GM19351 (cell line): ENCODE results near the gene GAST.

Experiments
- ATAC-seq: cut with Tn5 transposase; IDR thresholded peaks from one replicate; pipeline ENCODE4 v1.9.1; 2021; ENCODE audit warnings: mild to moderate bottlenecking, moderate library complexity; ENCODE audit not compliant: unreplicated experiment

The GAST gene

DNA sequence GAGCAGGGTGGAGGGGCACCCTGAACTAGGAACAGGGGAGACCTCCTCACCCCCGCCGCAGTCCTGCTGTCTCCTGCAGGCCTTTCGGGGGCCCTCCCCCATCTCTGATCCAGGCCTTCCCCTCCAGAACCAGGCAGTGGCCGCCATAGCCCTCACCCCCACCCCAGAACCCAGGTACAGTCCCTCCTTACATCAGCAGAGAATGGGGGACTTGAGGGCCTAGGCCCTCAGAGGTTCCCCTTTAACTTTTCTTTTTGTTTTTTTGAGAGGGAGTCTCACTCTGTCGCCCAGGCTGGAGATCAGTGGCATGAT lies 26.6 kb downstream of the GAST start:
- ATAC-seq = no peak

DNA sequence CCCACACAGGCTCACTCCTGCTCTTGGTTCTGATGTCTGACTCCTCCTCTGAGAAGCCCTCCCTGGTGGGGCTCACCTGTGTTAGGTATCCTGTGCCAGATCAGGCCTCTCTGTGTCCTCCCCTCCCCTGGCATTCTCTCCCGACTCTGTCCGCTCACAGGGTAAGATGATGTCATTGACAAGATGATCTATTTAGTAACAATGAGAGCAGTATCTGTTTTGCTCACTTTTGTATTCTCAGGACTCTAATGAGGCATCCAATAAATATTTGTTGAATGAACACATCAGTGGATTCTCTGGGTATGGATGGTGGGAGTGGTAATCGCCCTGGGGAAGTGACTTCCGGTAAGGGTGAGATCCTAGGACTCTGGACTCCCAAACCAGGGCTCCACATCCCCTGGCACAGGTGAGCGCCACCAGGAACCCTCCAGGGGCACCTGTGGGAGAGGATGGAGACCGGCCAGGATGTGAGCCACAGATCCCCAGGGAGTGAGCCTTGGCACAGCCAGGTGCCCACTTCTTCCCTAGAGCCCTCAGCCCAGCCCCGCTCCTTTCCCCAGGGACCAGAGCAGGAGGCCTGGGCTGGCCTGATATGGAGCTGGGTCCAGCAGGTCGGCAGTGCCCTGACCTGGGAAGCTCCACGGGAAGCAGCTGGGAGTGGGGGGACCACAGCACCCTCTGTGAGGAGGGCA lies 27.7 kb downstream of the GAST start:
- ATAC-seq = no peak

- ATAC-seq = no peak
These were observed 28.4 kb downstream of the GAST start for GRCh38 chr17:41740506-41740905.

DNA sequence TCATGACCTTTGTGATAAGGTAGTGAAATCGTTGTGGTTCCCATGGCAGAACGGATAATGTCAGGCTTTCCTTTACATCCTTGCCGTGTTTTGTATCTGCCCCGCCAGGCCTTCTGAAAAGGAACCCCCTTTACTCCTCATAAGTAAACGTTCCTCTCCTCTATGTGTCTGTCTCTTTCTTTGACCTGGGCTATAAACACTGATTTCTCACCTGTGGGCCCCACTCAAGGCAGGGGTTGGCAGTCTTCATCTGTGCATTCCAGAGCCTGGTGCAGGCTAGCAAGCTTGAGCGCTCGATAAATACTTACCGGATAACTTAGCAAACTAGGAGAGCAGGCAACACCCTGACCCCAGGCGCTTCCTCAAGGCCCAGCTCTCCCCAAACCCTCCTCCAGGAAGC lies 29.6 kb downstream of the GAST start:
- no peak for ATAC-seq

DNA sequence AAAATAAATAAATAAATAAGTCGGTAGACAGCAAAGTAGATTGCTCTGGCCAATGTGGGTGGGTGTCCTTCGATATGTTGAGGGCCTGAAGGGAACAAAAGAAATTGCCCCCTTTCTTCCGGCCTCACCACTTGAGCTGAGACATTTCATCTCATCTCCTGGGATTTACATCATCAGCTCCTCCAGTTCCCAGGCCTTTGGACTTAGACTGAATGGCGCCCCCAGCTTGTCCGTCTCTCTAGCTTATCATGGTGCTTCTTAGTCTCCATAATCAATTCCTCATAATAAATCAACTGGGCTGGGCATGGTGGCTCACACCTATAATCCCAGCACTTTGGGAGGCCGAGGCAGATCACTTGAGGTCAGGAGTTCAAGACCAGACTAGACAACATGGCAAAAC lies 36.1 kb downstream of the GAST start:
- no peak for ATAC-seq

DNA sequence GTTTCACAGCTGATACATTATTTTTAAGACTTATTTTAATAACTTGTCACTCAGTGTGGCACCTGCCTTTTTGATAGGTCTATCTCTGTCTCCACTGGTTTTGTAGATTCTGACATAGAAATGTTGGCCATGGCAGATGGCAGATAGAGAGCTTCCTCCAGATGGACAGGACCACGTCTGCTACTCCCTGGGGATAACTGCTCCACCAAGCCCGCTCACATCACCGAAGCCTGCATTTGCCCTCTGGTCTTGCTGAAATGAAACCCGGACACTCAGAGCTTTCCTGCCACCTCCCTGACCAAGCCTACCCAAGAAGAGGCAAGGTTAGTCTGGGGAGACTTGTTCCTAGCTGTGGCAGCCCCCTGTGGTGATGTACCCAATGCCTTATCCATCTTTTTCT lies 38.7 kb downstream of the GAST start:
- ATAC-seq = no peak

DNA sequence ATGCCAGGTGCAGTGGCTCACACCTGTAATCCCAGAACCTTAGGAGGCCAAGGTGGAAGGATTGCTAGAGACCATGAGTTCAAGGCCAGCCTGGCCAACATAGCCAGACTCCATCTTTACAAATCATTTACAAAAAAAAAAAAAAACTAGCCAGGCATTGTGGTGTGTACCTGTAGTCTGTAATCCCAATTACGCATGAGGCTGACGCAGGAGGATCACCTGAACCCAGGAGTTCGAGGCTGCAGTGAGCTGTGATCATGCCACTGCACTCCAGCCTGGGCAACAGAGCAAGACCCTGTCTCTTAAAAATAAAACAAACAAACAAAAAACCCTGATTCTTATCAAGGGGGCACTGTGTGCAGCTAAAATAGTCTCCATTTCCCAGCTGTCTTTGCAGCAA lies 39.2 kb downstream of the GAST start:
- ATAC-seq = no peak

DNA sequence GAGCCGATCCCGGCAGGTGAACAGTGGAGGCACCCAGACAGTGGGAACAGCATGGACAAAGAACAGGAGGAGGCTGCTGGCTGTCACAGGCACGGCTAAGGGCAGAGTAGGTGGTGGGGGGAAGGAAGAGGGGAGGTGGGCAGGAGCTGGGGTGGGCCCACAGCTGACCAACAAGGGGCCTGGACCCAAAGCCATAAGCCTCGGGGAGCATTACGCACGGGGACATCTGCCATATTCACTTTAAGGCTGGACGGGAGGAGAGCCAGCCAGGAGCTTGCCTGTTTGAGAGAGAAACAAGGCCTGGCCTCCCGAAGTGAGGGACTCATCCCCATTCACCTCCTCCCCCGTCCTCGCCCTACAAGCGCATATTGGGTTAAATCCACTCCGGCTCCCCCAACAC lies 41.9 kb downstream of the GAST start:
- ATAC-seq = no peak

- no peak for ATAC-seq
These were observed 46.5 kb downstream of the GAST start for GRCh38 chr17:41758601-41759000.

DNA sequence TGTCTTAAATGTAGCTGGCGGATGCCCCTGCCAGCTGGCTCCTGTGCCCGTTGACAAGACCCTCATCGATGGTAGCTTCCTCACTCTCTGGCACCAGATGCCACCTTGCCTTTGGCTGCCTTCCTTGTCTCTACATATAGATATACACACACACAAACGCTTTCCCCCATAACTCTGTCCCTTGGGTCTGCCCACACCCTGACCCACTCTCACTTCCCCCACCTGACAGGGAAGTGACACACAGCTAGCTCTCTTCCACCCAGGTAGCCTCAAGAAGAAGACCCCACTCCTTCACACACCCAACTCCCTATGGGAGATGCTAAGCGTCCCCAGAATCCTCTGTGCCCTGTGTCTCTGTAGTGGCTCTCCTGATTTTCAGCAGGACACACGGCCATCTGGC lies 48.7 kb downstream of the GAST start:
- no peak for ATAC-seq

- no peak for ATAC-seq
These were observed 50.3 kb downstream of the GAST start for GRCh38 chr17:41762391-41762790.

DNA sequence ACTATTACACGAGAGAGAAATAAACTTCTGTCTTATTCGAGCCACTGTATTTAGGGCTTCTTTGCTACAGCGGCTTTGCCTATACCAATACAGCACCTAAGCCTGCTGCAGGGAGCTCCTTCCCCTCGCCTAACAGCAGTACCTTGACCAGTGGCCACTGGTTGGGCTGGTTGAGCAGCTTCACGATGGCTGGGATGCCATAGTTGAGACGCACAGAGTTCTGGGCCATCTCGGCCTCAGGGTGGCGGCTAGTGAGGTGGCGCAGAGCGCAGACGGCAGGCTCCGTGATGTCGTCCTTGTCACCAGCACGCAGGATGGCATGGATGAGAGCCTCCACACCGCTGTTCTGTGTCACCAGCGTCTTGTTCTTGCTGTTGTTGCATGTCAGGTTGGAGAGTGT lies 50.7 kb downstream of the GAST start:
- no peak for ATAC-seq

GRCh38 chr17:41763327-41763726 lies 51.2 kb downstream of the GAST start:
- ATAC-seq = no peak
